AG04449 (cell line): ENCODE measurements around the gene LHFPL3.

Experiments
- CTCF ChIA-PET: fragments of 350-600 bp; formaldehyde crosslinking; extraction: SDS; loops from one replicate; lab custom pipeline; 2021; ENCODE audit warnings: antibody characterized with exemption; lab: Yijun Ruan, JAX
- POLR2A ChIA-PET: fragments of 400-600, 350-600 bp; formaldehyde crosslinking; extraction: SDS; loops from one replicate; lab custom pipeline; 2020; ENCODE audit warnings: antibody characterized with exemption, inconsistent platforms; lab: Yijun Ruan, JAX
- DNase-seq: peaks from one replicate; pipeline ENCODE4 v3.0.0-alpha.2; 2010; ENCODE audit warnings: low read depth, low spot score
- H3K4me3 ChIP-seq: 2 replicates; pipeline ENCODE4 v1.5.1; 2011; ENCODE audit warnings: low read depth, mild to moderate bottlenecking, control low read depth, low read length
- CTCF ChIP-seq: IDR thresholded peaks from one replicate; pipeline ENCODE4 v1.5.1; 2011; ENCODE audit warnings: mild to moderate bottlenecking, moderate library complexity, low read length, control low read depth, inconsistent platforms; ENCODE audit not compliant: insufficient read depth; ENCODE audit errors: missing control alignments

Gene LHFPL3

GRCh38 chr7:104795086-104795485 is 466.7 kb downstream of the LHFPL3 start:
- ChIA-PET POLR2A (no interaction called here), CTCF (no interaction called here)
- DNase-seq = no peak
- H3K4me3 ChIP-seq = no peak overlapping the region
- TF ChIP-seq CTCF = no peak

GRCh38 chr7:104795616-104796398 is 467.4 kb downstream of the LHFPL3 start:
- H3K4me3 ChIP-seq = no peak overlapping the region
- CTCF ChIA-PET = no interaction called here
- TF ChIP-seq CTCF = no peak
- POLR2A ChIA-PET = no interaction called here
- no peak for DNase-seq

- no peak for TF ChIP-seq CTCF
- POLR2A ChIA-PET = no interaction called here
- CTCF ChIA-PET = no interaction called here
- no peak overlapping the region for H3K4me3 ChIP-seq
- DNase-seq = no peak
These were observed 471.9 kb downstream of the LHFPL3 start for GRCh38 chr7:104800307-104800706.

- ChIA-PET POLR2A (no interaction called here), CTCF (no interaction called here)
- H3K4me3 ChIP-seq = no peak overlapping the region
- no peak for DNase-seq
- TF ChIP-seq CTCF = no peak
These were observed 472.6 kb downstream of the LHFPL3 start for GRCh38 chr7:104801022-104801421.

- no peak overlapping the region for H3K4me3 ChIP-seq
- no peak for TF ChIP-seq CTCF
- no peak for DNase-seq
- ChIA-PET CTCF (no interaction called here), POLR2A (no interaction called here)
These were observed 475.5 kb downstream of the LHFPL3 start for GRCh38 chr7:104803931-104804330.

- ChIA-PET CTCF (no interaction called here), POLR2A (no interaction called here)
- no peak for TF ChIP-seq CTCF
- no peak overlapping the region for H3K4me3 ChIP-seq
- no peak for DNase-seq
These were observed 476.3 kb downstream of the LHFPL3 start for GRCh38 chr7:104804696-104805095.
